Heart right ventricle (tissue), 16 donors: ENCODE data around the gene ZNF414. TPM values are rescaled to one million over a fixed set of nuclear protein-coding genes. Genes with fewer than 3 reads are reported as not detected.
A peak's percentile ranks its signal among the peaks of the same experiment; 100 is the strongest.

Experiments
- ATAC-seq, 8 donors: fragments of 200-7000 bp; cut with Tn5 transposase; one replicate each; pipeline ENCODE4 v1.9.1; 2020; ENCODE audit warnings: mild to moderate bottlenecking in 8 of 8, moderate library complexity in 8 of 8, moderate number of reproducible peaks in 1 of 8
- DNase-seq, 2 donors: peaks; one replicate each; pipeline ENCODE4 v3.0.0-alpha.2; 2020
- H3K27ac ChIP-seq, 10 donors: fragments of 200-600 bp; sonication (generic) in 2 of 10; one replicate each; pipeline versions ENCODE4 v1.5.0 to v1.8.0; 2020 to 2022; ENCODE audit warnings: mild to moderate bottlenecking in 3 of 10
- H3K27me3 ChIP-seq, 7 donors: fragments of 200-600 bp; one replicate each; pipeline ENCODE4 v1.8.0; 2021 to 2022; ENCODE audit warnings: mild to moderate bottlenecking in 2 of 7
- H3K36me3 ChIP-seq, 9 donors: fragments of 200-600 bp; sonication (generic) in 1 of 9; one replicate each; pipeline versions ENCODE4 v1.5.0 to v1.8.0; 2020 to 2022; ENCODE audit warnings: mild to moderate bottlenecking in 2 of 9
- H3K4me1 ChIP-seq, 9 donors: fragments of 200-600 bp; sonication (generic) in 1 of 9; one replicate each; pipeline versions ENCODE4 v1.5.0 to v1.8.0; 2020 to 2022; ENCODE audit warnings: mild to moderate bottlenecking in 4 of 9
- H3K4me3 ChIP-seq, 10 donors: fragments of 200-600 bp; sonication (generic) in 2 of 10; one replicate each; pipeline versions ENCODE4 v1.5.0 to v1.8.0; 2020 to 2022; ENCODE audit warnings: mild to moderate bottlenecking in 7 of 10, moderate library complexity in 2 of 10
- H3K9me3 ChIP-seq, 11 donors: fragments of 200-600 bp in 10 of 11; sonication (generic) in 2 of 11; one replicate each; pipeline versions ENCODE4 v1.5.0 to v1.8.0; 2013 to 2022; ENCODE audit warnings: mild to moderate bottlenecking in 2 of 11, control low read depth in 1 of 11, moderate library complexity in 1 of 11
- CTCF ChIP-seq, 9 donors: fragments of 200-600 bp; sonication (generic) in 2 of 9; IDR thresholded peaks; one replicate each; pipeline versions ENCODE4 v1.5.0 to v1.8.0; 2021 to 2022; ENCODE audit warnings: antibody characterized with exemption in 9 of 9, mild to moderate bottlenecking in 5 of 9, moderate library complexity in 1 of 9
- WGBS, 2 donors: extraction: QIAGEN DNeasy Blood & Tissue Kit; methylation state at CpG; one replicate each; pipeline ENCODE4 v1.1.7; 2013; ENCODE audit warnings: inconsistent platforms in 1 of 2; 5-methylcytosine and 5-hydroxymethylcytosine counted together
- intact Hi-C, 10 donors: fragments of 100-400 bp; cut with DNase I; formaldehyde crosslinking; loops; one replicate each; pipeline versions ENCODE4 v1.11.1 to v1.14.2; 2022
- polyA plus RNA-seq, 2 donors: library from polyadenylated mRNA; stranded (reverse); fragments of 200-250 nt; gene quantifications; one replicate each; pipeline ENCODE4 v1.2.3, GENCODE V29; 2013
- total RNA-seq, 10 donors: library from RNA; stranded (reverse); fragmentation: NEBNext Ultra II Directional in 3 of 10; extraction: Animal tissue kit (Norgen Biotek cat#: 25700) in 3 of 10; gene quantifications; one replicate each; pipeline versions ENCODE4 v1.2.1 to v1.2.4, GENCODE V29; 2021 to 2023
- donor health status: Arrhythmogenic right ventricular cardiomyopathy.
- donor health status: ischemic (EF 13 %, LVEDD 7.1; RV severe dilation, severe dysfunction).
- donor health status: healthy with polysubstance abuse.
- donor health status: DM: no; HTN: yes; CAD: no.
- donor health status: DM: no; HTN: no; CAD: no.
- donor health status: ischemic (EF 25% LVEDD 6.9; RV normal size, moderate dysfunction).
- donor health status: ischemic (EF 25% LVEDD 5.7; RV mildly dilated, moderate dysfunction).
- donor health status: healthy.
- donor health status: DM: yes; HTN: yes; CAD: no.
- donor health status: Ischemic cardiomyopathy.
- donor health status: ischemic (EF 35%, LVEDD 5.7; RV mildly dilated, moderate dysfunction).
- donor health status: nonischemic (EF 11% LVEDD 7.7; RV severe dilation, severe dysfunction).
- donor health status: DM: yes; HTN: yes; CAD: no.
- donor health status: PGD.
- donor health status: ischemic (EF 29% LVEDD 5.4; RV normal size, mild dysfunction).
- donor health status: nonischemic (EF 23%, LVEDD 6.1; RV moderate dilation, normal function).

Gene ZNF414
- total and polyA plus RNA-seq, 12 donors: 11.7 to 34.3 (median 17.7) TPM

GRCh38 chr19:8513036-8513686 lies 806 bp downstream of the ZNF414 start:
- DNase-seq (no peak), ATAC-seq (peak in 1 of 8 donors; percentile 4)
- TF ChIP-seq CTCF (IDR thresholded peaks at IDR 0.05): no peak
- whole genome bisulfite sequencing, 2 donors: 59 to 61% methylated on average over 19 of the region's 19 CpGs
- peak overlapping the region; percentile 42 to 91 (median 76) for H3K4me3 ChIP-seq
- intact Hi-C loops: loop anchor here in 1 of 10 donors (10.0 kb wide), 1 partner anchor 188 kb away; the partner anchor contains the start of genes NDUFA7 and RPS28
- H3K27ac ChIP-seq: peak overlapping the region; percentile 96 to 100 (median 99)
- H3K27me3 ChIP-seq: no peaks in the 10 kb centered on the region
- H3K9me3 ChIP-seq: no peaks in the 10 kb centered on the region
- peaks cover 0 to 34% (median 0%) of the 10 kb centered on the region in 9 donors for H3K36me3 ChIP-seq
- H3K4me1 ChIP-seq: peaks cover 7 to 59% (median 26%) of the 10 kb centered on the region in 9 donors

- intact Hi-C loops: loop anchor here in 1 of 10 donors (10.0 kb wide), 1 partner anchor 188 kb away; the partner anchor contains the start of genes NDUFA7 and RPS28
- H3K4me3 ChIP-seq: peak overlapping the region in 3 of 10 donors; percentile 71 to 86 (median 75)
- TF ChIP-seq CTCF (IDR thresholded peaks at IDR 0.05): no peak
- 79 to 80% methylated on average over 22 of the region's 22 CpGs for WGBS, 2 donors
- H3K36me3 ChIP-seq: peaks cover 0 to 34% (median 0%) of the 10 kb centered on the region in 9 donors
- no peaks in the 10 kb centered on the region for H3K9me3 ChIP-seq
- ATAC-seq (no peak), DNase-seq (no peak)
- H3K27me3 ChIP-seq: no peaks in the 10 kb centered on the region
- H3K4me1 ChIP-seq: peaks cover 7 to 51% (median 21%) of the 10 kb centered on the region in 9 donors
- H3K27ac ChIP-seq: peak overlapping the region in 8 of 10 donors; percentile 96 to 100 (median 99)
Measured at GRCh38 chr19:8512115-8512967, 1.6 kb downstream of the ZNF414 start.

- intact Hi-C loops: loop anchor here in 1 of 10 donors (10.0 kb wide), 1 partner anchor 187 kb away; the partner anchor contains the start of genes NDUFA7 and RPS28
- H3K27ac ChIP-seq: peak overlapping the region in 1 of 10 donors; percentile 21
- no peak for TF ChIP-seq CTCF (IDR thresholded peaks at IDR 0.05)
- H3K36me3 ChIP-seq: peaks cover 0 to 34% (median 0%) of the 10 kb centered on the region in 9 donors
- H3K27me3 ChIP-seq: no peaks in the 10 kb centered on the region
- DNase-seq (no peak), ATAC-seq (no peak)
- H3K4me3 ChIP-seq: no peak overlapping the region
- no peaks in the 10 kb centered on the region for H3K9me3 ChIP-seq
- H3K4me1 ChIP-seq: peaks cover 7 to 45% (median 21%) of the 10 kb centered on the region in 9 donors
- WGBS, 2 donors: 63 to 70% methylated on average over 38 to 45 of the region's 45 CpGs
Measured at GRCh38 chr19:8511573-8512101, 2.3 kb downstream of the ZNF414 start.

GRCh38 chr19:8510589-8511115 lies 3.3 kb downstream of the ZNF414 start:
- 79 to 84% methylated on average over 22 to 52 of the region's 52 CpGs for WGBS, 2 donors
- DNase-seq: no peak
- Histone ChIP-seq H3K4me1 (peaks cover 8 to 45% (median 28%) of the 10 kb centered on the region in 9 donors), H3K9me3 (no peaks in the 10 kb centered on the region), H3K36me3 (peaks cover 0 to 34% (median 0%) of the 10 kb centered on the region in 9 donors), H3K4me3 (no peak overlapping the region), H3K27me3 (no peaks in the 10 kb centered on the region), H3K27ac (no peak overlapping the region)
- no peak for TF ChIP-seq CTCF (IDR thresholded peaks at IDR 0.05)
- ATAC-seq: no peak
- intact Hi-C loops: loop anchor here in 1 of 10 donors (10.0 kb wide), 1 partner anchor 186 kb away; the partner anchor contains the start of genes NDUFA7 and RPS28
